SK-N-MC (cell line): ENCODE data around the gene CDA.

Experiments used
- DNase-seq: peaks from one replicate; pipeline ENCODE4 v3.0.0-alpha.2; 2011; ENCODE audit warnings: low read depth, low spot score
- H3K27ac ChIP-seq: fragments of 200-600 bp; sonication (generic); 2 replicates; pipeline ENCODE4 v1.5.1; 2016; ENCODE audit warnings: mixed run types
- H3K36me3 ChIP-seq: fragments of 200-600 bp; sonication (generic); 2 replicates; pipeline ENCODE4 v1.6.1; 2017; ENCODE audit warnings: antibody characterized with exemption, low read length, mixed read lengths; ENCODE audit not compliant: insufficient read depth
- H3K4me3 ChIP-seq: fragments of 200-600 bp; sonication (generic); 2 replicates; pipeline ENCODE4 v1.5.1; 2016
- H3K9ac ChIP-seq: fragments of 200-600 bp; sonication (generic); 2 replicates; pipeline ENCODE4 v1.8.0; 2017; ENCODE audit warnings: mixed run types, mixed read lengths; ENCODE audit not compliant: insufficient read length
- H3K9me3 ChIP-seq: fragments of 200-600 bp; sonication (generic); 2 replicates; pipeline ENCODE4 v1.6.1; 2017; ENCODE audit warnings: low read depth, mild to moderate bottlenecking, antibody characterized with exemption, low read length, moderate library complexity, mixed read lengths
- EZH2 ChIP-seq: fragments of 200-600 bp; sonication (generic); IDR thresholded peaks from one replicate; pipeline ENCODE4 v1.6.1; 2017; ENCODE audit warnings: antibody characterized with exemption
- FOXP2 ChIP-seq: optimal IDR thresholded peaks from 2 replicates; pipeline ENCODE3; 2011; ENCODE audit warnings: mild to moderate bottlenecking, moderate library complexity; ENCODE audit not compliant: insufficient read depth; ENCODE audit errors: extremely low read length, control extremely low read depth
- POLR2AphosphoS5 ChIP-seq: IDR thresholded peaks from 2 replicates; pipeline ENCODE4 v1.6.1; 2012; ENCODE audit warnings: mild to moderate bottlenecking, low read depth, low read length, borderline replicate concordance

CDA gene

DNA sequence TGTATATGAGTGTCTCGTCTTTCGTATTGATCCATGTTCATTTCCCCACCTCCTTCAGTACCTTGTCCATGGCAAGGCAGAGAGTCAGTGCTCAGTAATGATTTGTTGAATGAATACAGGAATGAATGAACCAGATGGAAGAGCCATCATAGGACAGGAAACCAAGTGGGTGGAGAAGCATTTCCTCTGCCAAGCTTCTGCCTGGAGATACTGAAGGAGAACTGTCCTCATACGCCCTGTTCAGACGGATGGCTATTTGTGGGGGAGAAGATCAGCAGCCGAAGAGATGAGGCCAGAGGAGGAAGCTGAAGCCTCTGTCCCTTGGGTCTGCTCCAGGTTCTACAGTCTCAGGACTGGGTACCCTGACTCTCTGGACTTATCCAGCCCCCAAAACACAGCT lies 30.7 kb upstream of the CDA start:
- H3K9ac ChIP-seq = no peak overlapping the region
- no peak overlapping the region for H3K27ac ChIP-seq
- H3K9me3 ChIP-seq = no peaks in the 10 kb centered on the region
- TF ChIP-seq FOXP2 (no peak), POLR2AphosphoS5 (no peak), EZH2 (no peak)
- no peaks in the 10 kb centered on the region for H3K36me3 ChIP-seq
- no peak overlapping the region for H3K4me3 ChIP-seq
- DNase-seq = no peak

DNA sequence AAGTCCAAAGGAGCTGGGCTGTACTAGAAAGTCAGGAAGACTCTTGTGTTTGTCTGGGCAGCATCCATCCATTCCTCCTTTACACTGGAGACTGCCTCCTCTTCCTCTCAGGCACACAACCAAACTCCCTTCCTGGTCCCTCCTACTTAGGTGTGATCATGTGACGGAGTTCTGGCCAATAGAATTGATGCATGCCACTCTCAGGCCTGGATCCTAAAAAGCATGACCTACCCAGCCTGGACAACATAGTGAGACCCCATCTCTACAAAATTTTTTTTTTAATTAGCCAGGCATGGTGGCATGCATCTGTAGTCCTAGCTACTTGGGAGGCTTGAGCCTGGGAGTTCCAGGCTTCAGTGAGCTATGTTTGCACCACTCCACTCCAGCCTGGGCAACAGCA lies 27.9 kb upstream of the CDA start:
- no peak overlapping the region for H3K4me3 ChIP-seq
- H3K36me3 ChIP-seq = no peaks in the 10 kb centered on the region
- TF ChIP-seq FOXP2 = no peak
- TF ChIP-seq EZH2 = no peak
- TF ChIP-seq POLR2AphosphoS5 = no peak
- H3K9me3 ChIP-seq = no peaks in the 10 kb centered on the region
- no peak for DNase-seq
- no peak overlapping the region for H3K9ac ChIP-seq
- H3K27ac ChIP-seq = no peak overlapping the region

DNA sequence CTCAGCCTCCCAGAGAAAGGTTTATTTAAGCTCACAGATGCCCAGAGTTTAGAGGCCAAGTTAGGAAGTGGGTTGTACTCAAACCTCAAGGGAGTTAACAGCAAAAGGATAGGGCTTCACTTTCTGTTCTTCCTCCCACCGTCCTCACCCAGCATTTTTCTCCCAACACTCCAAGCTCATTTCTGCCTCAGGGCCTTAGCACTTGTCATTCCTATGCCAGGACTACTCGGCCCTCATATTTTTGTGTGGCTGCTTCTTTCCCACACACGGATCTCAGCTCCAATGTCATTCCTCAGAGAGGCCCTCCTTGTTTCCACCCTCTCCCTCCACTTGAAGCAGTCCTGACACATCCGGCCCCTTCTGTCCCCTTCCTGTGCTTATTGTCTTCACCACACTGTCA lies 23.7 kb upstream of the CDA start:
- no peak for TF ChIP-seq FOXP2
- TF ChIP-seq EZH2 = no peak
- no peak for TF ChIP-seq POLR2AphosphoS5
- Histone ChIP-seq H3K9me3 (no peaks in the 10 kb centered on the region), H3K36me3 (no peaks in the 10 kb centered on the region), H3K9ac (no peak overlapping the region), H3K27ac (no peak overlapping the region), H3K4me3 (no peak overlapping the region)
- DNase-seq = no peak

DNA sequence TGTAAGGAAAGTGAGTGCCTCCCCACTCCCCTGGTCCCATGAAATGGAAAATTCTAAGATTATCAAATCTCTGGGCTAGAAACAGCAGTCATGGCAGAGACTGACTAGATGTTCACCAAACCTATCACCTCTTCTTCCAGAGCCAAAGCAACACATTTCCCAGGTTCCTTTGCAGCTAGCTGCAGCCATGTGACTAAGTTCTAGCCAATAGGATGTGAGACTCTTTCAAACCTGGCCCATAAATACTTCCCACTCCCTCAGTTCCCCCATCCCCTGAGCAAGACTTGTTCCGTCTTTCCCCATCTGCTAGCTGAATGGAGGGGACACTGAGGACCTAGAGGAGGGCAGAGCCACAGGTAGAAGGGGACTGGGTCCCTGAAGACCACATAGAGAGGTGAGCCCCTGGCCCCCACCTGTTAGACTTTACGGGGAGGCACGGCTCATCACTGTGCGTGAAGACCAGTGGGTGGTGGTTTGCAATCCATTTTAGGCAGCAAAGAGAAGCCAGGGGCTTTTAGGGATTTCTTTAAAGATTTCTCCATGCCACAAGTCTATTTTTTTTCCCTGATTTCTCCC lies 19.3 kb upstream of the CDA start:
- Histone ChIP-seq H3K9ac (no peak overlapping the region), H3K36me3 (no peaks in the 10 kb centered on the region), H3K9me3 (no peaks in the 10 kb centered on the region), H3K27ac (no peak overlapping the region), H3K4me3 (no peak overlapping the region)
- TF ChIP-seq POLR2AphosphoS5 = no peak
- TF ChIP-seq FOXP2 = no peak
- no peak for TF ChIP-seq EZH2
- no peak for DNase-seq

DNA sequence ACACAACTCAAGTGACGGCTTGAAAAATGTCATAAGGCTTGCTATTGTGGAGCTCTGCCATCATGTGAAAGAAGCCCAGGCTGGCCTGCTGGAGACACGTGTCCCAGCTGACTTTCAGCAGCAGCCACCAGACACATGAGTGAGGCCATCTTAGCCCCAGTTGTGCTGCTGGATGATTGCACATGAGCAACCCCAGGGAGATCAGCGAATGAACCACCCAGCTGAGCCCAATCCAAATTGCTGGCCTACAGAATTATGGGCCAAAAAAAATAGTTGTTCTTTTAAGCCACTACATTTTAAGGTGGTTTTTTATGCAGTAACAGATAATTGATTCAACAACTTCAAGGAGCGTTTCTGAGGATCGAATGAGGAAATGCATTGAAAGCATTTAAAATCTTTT lies 17.5 kb upstream of the CDA start:
- Histone ChIP-seq H3K4me3 (no peak overlapping the region), H3K36me3 (no peaks in the 10 kb centered on the region), H3K9me3 (no peaks in the 10 kb centered on the region), H3K27ac (no peak overlapping the region), H3K9ac (no peak overlapping the region)
- TF ChIP-seq POLR2AphosphoS5 = no peak
- no peak for TF ChIP-seq FOXP2
- no peak for TF ChIP-seq EZH2
- DNase-seq = no peak

DNA sequence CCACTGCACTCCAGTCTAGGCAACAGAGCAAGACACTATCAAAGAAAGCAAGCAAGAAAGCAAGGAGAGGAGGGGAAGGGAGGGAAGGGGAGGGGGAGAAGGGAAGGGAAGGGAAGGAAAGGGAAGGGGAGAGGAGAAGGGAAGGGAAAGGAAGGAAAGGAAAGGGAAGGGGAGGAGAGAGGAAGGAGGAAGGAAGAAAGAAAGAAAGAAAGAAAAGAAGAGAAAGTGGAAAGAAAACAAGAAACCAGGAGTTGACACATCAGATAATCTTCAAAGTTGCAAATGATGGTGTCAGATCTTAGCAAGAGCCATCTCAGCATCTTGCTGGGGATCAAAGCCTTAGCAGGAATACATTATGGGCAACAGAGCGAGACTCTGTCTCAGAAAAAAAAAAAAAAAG lies 14.9 kb upstream of the CDA start:
- Histone ChIP-seq H3K27ac (no peak overlapping the region), H3K4me3 (no peak overlapping the region), H3K36me3 (no peaks in the 10 kb centered on the region), H3K9ac (no peak overlapping the region), H3K9me3 (no peaks in the 10 kb centered on the region)
- TF ChIP-seq POLR2AphosphoS5 (no peak), FOXP2 (no peak), EZH2 (no peak)
- no peak for DNase-seq

DNA sequence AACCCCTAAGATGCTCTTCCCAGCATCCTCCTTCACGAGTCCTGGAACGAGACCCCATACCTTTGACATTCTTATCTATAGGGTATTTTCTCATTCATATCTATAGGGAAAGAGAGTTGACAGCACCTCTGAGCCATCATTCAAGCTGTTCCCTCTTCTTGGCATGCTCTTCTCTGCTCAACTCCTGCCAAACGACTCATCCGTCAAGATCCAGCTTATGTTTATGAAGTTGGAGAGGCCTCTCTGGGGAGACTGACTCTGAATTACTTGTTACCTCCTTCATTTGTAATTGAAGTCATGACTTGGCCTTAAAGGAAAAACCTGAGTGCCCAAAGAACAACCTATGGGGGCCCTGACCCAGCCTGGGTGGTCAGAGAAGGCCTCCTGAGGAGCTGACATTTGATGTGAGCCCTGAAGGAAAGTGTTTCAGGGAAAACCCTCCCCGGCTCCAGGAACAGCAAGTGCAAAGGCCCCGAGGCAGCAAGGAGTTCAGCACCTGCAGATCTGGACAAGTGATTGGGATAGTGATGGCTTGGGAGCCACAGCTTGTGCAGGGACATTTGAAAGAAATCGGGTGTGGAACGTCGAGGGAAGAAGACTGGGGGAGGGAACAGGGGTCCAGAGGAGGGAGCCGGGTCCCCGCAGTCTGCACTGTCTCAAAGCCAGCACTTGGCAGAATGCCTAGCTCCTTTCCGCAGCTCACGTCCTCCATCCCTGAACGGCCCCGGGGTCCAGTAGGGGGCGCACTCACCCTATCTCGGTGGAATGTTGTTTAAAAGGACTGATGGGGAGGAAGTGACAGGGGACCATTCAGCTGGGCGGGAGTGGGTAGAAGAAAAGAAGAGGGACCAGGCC lies 14.0 kb upstream of the CDA start:
- DNase-seq = peak; percentile 39

DNA sequence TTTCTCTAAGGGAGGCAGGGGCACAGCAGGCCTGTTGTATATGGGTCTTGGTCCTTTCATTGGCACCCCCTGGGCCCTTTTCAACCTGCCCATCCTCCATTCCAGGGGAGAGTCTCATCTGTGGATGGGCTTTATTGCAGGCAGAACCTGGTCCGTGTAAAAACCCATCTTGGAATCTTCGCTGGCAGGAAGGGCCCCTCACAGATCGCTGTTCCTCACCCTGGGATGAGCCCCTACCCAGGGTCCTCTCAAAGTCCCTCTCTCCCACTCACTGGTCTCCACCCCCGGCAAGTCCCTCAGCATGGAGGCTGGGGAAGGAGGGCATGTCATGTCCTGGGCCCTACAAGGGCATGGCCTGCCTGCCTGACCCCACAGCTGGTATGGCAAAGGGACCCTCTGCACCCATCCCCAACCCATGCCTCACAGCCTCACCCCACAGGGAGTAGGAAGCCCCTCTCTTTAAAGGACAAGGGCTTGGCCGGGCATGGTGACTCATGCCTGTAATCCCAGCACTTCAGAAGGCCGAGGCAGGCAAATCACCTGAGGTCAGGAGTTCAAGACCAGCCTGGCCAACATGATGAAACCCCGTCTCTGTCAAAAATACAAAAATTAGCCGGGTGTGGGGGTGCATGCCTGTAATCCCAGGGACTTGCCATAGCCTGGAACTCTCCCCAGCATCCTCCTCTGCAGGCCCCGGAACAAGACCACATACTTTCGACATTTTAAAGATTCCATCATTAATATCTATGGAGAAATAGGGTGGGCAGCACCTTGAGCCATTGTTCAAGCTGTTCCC lies 13.2 kb upstream of the CDA start:
- Histone ChIP-seq H3K4me3 (no peak overlapping the region), H3K27ac (no peak overlapping the region), H3K36me3 (no peaks in the 10 kb centered on the region), H3K9ac (no peak overlapping the region), H3K9me3 (no peaks in the 10 kb centered on the region)
- TF ChIP-seq EZH2 (no peak), FOXP2 (no peak), POLR2AphosphoS5 (no peak)
- DNase-seq = no peak

More for the DNA sequence above, 14.0 kb upstream of the CDA start:
- H3K36me3 ChIP-seq = no peaks in the 10 kb centered on the region
- H3K9ac ChIP-seq = no peak overlapping the region
- H3K4me3 ChIP-seq = no peak overlapping the region
- TF ChIP-seq FOXP2 (no peak), POLR2AphosphoS5 (no peak), EZH2 (no peak)
- H3K27ac ChIP-seq = no peak overlapping the region
- H3K9me3 ChIP-seq = no peaks in the 10 kb centered on the region
